ENCODE results near the gene NAA38. TPM values are rescaled to one million over a fixed set of nuclear protein-coding genes. Genes with fewer than 3 reads are reported as not detected.
A peak's percentile ranks its signal among the peaks of the same experiment; 100 is the strongest.

The NAA38 gene
- total and polyA plus RNA-seq, 2 experiments from 2014 or later = 17.1 to 74.8 TPM

DNA sequence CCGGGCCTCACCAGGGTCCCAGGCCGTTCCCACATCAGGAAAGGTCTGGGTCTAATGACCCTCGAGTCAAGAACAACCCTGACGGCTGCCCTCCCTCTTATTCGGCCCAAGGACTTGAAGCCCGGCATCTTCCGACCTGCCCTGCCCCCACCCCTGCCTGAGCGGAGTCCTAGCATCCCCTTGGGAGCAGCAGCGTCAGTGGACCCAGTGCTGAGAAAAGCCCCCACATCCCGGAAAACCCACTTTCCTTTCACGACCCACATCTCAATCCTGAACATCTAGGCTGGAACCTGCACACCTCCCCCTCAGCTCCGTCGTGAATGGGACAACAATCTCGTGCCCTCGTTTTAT lies 1.7 kb downstream of the NAA38 start:
- peaks cover 61% of the 10 kb centered on the region for H3K27me3 ChIP-seq (ENCODE audit: insufficient read depth)
- Mint-ChIP-seq H3K4me1 (peaks cover 33% of the 10 kb centered on the region), H3K36me3 (ENCODE audit: low read depth) (no peaks in the 10 kb centered on the region; the same call in 1 of the 3 replicates), H3K27ac (no peak overlapping the region), H3K4me3 (no peak overlapping the region), H3K9me3 (no peaks in the 10 kb centered on the region; the same call in 2 of the 3 replicates), H3K27me3 (ENCODE audit: insufficient read depth, low read depth, poor library complexity) (peaks cover 24% of the 10 kb centered on the region)
- no peak for DNase-seq (ENCODE audit: low spot score)
- H3K4me1 ChIP-seq (ENCODE audit: insufficient read depth) = peaks cover 43% of the 10 kb centered on the region
- ATAC-seq = no peak
- H3K4me3 ChIP-seq = peak overlapping the region; percentile 55
- no peak overlapping the region for H2AFZ ChIP-seq
- H3K79me2 ChIP-seq (replicated peaks; ENCODE audit: insufficient read depth) = peaks cover 7% of the 10 kb centered on the region
- H3K4me2 ChIP-seq = peak overlapping the region; percentile 89
- peaks cover 21% of the 10 kb centered on the region; the same call in 1 of the 2 replicates for H3F3A ChIP-seq (replicated peaks; ENCODE audit: low read depth)
- H3K27ac ChIP-seq (ENCODE audit: low read depth) = no peak overlapping the region
- H4K20me1 ChIP-seq (replicated peaks; ENCODE audit: insufficient read depth) = peaks cover 10% of the 10 kb centered on the region
- H3K9me2 ChIP-seq (ENCODE audit: insufficient read depth) = no peaks in the 10 kb centered on the region
- H3K36me3 ChIP-seq (ENCODE audit: insufficient read depth) = no peaks in the 10 kb centered on the region; the same call in 1 of the 2 replicates
- TF ChIP-seq POLR2AphosphoS5 (IDR thresholded peaks at IDR 0.05; ENCODE audit: low read depth) (no peak), REST (IDR thresholded peaks at IDR 0.05; ENCODE audit: unreplicated experiment) (no peak), EZH2phosphoT487 (IDR thresholded peaks at IDR 0.05; ENCODE audit: unreplicated experiment) (no peak), EZH2 (IDR thresholded peaks at IDR 0.05; ENCODE audit: low read depth, unreplicated experiment) (no peak), ZNF114 (CRISPR knock-in tag; IDR thresholded peaks at IDR 0.05) (no peak), CREB1 (CRISPR knock-in tag; IDR thresholded peaks at IDR 0.05; ENCODE audit: low read depth) (no peak), ETS1 (IDR thresholded peaks at IDR 0.05) (no peak), NANOG (IDR thresholded peaks at IDR 0.05; ENCODE audit: borderline replicate concordance) (no peak), ZNF331 (CRISPR knock-in tag; IDR thresholded peaks at IDR 0.05; ENCODE audit: low read depth) (no peak), STAT1 (IDR thresholded peaks at IDR 0.05; ENCODE audit: unreplicated experiment) (no peak), JUNB (IDR thresholded peaks at IDR 0.05; ENCODE audit: unreplicated experiment) (no peak)
- TF ChIP-seq, protein P1, sequence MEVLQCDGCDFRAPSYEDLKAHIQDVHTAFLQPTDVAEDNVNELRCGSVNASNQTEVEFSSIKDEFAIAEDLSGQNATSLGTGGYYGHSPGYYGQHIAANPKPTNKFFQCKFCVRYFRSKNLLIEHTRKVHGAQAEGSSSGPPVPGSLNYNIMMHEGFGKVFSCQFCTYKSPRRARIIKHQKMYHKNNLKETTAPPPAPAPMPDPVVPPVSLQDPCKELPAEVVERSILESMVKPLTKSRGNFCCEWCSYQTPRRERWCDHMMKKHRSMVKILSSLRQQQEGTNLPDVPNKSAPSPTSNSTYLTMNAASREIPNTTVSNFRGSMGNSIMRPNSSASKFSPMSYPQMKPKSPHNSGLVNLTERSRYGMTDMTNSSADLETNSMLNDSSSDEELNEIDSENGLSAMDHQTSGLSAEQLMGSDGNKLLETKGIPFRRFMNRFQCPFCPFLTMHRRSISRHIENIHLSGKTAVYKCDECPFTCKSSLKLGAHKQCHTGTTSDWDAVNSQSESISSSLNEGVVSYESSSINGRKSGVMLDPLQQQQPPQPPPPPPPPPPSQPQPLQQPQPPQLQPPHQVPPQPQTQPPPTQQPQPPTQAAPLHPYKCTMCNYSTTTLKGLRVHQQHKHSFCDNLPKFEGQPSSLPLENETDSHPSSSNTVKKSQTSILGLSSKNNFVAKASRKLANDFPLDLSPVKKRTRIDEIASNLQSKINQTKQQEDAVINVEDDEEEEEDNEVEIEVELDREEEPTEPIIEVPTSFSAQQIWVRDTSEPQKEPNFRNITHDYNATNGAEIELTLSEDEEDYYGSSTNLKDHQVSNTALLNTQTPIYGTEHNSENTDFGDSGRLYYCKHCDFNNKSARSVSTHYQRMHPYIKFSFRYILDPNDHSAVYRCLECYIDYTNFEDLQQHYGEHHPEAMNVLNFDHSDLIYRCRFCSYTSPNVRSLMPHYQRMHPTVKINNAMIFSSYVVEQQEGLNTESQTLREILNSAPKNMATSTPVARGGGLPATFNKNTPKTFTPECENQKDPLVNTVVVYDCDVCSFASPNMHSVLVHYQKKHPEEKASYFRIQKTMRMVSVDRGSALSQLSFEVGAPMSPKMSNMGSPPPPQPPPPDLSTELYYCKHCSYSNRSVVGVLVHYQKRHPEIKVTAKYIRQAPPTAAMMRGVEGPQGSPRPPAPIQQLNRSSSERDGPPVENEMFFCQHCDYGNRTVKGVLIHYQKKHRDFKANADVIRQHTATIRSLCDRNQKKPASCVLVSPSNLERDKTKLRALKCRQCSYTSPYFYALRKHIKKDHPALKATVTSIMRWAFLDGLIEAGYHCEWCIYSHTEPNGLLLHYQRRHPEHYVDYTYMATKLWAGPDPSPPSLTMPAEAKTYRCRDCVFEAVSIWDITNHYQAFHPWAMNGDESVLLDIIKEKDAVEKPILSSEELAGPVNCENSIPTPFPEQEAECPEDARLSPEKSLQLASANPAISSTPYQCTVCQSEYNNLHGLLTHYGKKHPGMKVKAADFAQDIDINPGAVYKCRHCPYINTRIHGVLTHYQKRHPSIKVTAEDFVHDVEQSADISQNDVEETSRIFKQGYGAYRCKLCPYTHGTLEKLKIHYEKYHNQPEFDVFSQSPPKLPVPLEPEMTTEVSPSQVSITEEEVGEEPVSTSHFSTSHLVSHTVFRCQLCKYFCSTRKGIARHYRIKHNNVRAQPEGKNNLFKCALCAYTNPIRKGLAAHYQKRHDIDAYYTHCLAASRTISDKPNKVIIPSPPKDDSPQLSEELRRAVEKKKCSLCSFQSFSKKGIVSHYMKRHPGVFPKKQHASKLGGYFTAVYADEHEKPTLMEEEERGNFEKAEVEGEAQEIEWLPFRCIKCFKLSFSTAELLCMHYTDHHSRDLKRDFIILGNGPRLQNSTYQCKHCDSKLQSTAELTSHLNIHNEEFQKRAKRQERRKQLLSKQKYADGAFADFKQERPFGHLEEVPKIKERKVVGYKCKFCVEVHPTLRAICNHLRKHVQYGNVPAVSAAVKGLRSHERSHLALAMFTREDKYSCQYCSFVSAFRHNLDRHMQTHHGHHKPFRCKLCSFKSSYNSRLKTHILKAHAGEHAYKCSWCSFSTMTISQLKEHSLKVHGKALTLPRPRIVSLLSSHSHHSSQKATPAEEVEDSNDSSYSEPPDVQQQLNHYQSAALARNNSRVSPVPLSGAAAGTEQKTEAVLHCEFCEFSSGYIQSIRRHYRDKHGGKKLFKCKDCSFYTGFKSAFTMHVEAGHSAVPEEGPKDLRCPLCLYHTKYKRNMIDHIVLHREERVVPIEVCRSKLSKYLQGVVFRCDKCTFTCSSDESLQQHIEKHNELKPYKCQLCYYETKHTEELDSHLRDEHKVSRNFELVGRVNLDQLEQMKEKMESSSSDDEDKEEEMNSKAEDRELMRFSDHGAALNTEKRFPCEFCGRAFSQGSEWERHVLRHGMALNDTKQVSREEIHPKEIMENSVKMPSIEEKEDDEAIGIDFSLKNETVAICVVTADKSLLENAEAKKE (CRISPR knock-in tag; IDR thresholded peaks at IDR 0.05) = no peak
- TF ChIP-seq, protein P2, sequence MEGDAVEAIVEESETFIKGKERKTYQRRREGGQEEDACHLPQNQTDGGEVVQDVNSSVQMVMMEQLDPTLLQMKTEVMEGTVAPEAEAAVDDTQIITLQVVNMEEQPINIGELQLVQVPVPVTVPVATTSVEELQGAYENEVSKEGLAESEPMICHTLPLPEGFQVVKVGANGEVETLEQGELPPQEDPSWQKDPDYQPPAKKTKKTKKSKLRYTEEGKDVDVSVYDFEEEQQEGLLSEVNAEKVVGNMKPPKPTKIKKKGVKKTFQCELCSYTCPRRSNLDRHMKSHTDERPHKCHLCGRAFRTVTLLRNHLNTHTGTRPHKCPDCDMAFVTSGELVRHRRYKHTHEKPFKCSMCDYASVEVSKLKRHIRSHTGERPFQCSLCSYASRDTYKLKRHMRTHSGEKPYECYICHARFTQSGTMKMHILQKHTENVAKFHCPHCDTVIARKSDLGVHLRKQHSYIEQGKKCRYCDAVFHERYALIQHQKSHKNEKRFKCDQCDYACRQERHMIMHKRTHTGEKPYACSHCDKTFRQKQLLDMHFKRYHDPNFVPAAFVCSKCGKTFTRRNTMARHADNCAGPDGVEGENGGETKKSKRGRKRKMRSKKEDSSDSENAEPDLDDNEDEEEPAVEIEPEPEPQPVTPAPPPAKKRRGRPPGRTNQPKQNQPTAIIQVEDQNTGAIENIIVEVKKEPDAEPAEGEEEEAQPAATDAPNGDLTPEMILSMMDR (conservative IDR thresholded peaks at IDR 0.05; ENCODE audit: low read depth in 2 of 2) = no peak
